ENCODE results near the gene CAPZA2. TPM values are rescaled to one million over a fixed set of nuclear protein-coding genes. Genes with fewer than 3 reads are reported as not detected.
"Not testable (repeated sequence)": the region's sequence is repeated elsewhere in the genome, so short reads cannot be mapped to it uniquely, and the experiment has no call there.

The CAPZA2 gene
- polyA plus RNA-seq, 2 of the 4 experiments (the other 2 are of a cell fraction) = 151 to 213 TPM

DNA sequence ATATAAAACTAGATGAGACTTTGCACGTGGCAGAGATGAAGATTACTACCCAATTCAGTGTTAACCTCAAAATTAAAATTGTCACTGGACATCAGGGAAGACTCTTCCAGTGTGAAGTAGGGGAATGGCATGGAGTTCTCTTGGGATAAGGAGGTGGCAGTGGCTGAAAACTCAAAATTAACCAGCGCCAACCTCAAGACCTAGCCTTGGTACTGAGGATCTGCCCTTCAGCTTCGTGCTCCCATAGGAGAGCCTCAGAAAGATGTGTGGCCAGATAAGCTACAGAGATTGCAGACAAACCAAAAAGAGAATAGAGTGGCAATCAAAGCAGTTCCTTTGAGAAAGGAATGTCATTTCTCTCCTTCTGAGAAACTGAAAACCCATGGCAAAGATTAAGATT lies 47.3 kb upstream of the CAPZA2 start:
- ATAC-seq (no peak), DNase-seq (ENCODE audit: low read depth in 1 of 2, low spot score in 1 of 2) (no peak), FAIRE-seq (no peak)
- no peak for TF ChIP-seq CHD2 (IDR thresholded peaks at IDR 0.05; ENCODE audit: low read length, partially characterized antibody)
- no peak for TF ChIP-seq PBX3 (IDR thresholded peaks at IDR 0.05)
- TF ChIP-seq PHF8 (IDR thresholded peaks at IDR 0.05; ENCODE audit: borderline replicate concordance, low read depth) = no peak
- no peak for TF ChIP-seq ESRRA (IDR thresholded peaks at IDR 0.05; ENCODE audit: borderline replicate concordance, low read length)
- no peak for TF ChIP-seq MAFK (IDR thresholded peaks at IDR 0.05; ENCODE audit: partially characterized antibody)
- TF ChIP-seq RNF2 (IDR thresholded peaks at IDR 0.05; ENCODE audit: borderline replicate concordance, low read depth) = no peak
- TF ChIP-seq, protein P1, sequence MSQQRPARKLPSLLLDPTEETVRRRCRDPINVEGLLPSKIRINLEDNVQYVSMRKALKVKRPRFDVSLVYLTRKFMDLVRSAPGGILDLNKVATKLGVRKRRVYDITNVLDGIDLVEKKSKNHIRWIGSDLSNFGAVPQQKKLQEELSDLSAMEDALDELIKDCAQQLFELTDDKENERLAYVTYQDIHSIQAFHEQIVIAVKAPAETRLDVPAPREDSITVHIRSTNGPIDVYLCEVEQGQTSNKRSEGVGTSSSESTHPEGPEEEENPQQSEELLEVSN (IDR thresholded peaks at IDR 0.05; ENCODE audit: borderline replicate concordance, low read depth) = no peak
- no peak for TF ChIP-seq POLR2A (IDR thresholded peaks at IDR 0.05; ENCODE audit: low read length)
- no peak for TF ChIP-seq SREBF2 (IDR thresholded peaks at IDR 0.05)
- no peak for TF ChIP-seq GATA3 (IDR thresholded peaks at IDR 0.05; ENCODE audit: borderline replicate concordance)
- Histone ChIP-seq H3K4me3 (no peak overlapping the region), H3K4me2 (no peak overlapping the region), H3K27ac (no peak overlapping the region), H3K9me3 (no peaks in the 10 kb centered on the region), H3K4me1 (peaks cover 36% of the 10 kb centered on the region)
- ChIA-PET CTCF (interaction anchor here (0.6 to 2.0 kb wide), 7 partner anchors 8 to 580 kb away, joined by 3 to 10 read pairs (median 3); no protein-coding TSS in a partner anchor), POLR2A (no interaction called here)
- 78% methylated on average over 3 of the region's 3 CpGs for WGBS (ENCODE audit: missing lambda C conversion rate)

- WGBS (ENCODE audit: missing lambda C conversion rate) = 82% methylated on average over 3 of the region's 3 CpGs
- CTCF ChIA-PET = interaction anchor here (0.8 to 3.0 kb wide), 3 partner anchors 10 to 229 kb away, joined by 3 to 9 read pairs (median 9); no protein-coding TSS in a partner anchor
- Histone ChIP-seq H3K4me1 (no peaks in the 10 kb centered on the region), H3K4me2 (no peak overlapping the region), H3K9me3 (no peaks in the 10 kb centered on the region), H3K4me3 (no peak overlapping the region), H3K27ac (no peak overlapping the region)
- POLR2A ChIA-PET = no interaction called here
- TF ChIP-seq ZC3H11A (IDR thresholded peaks at IDR 0.05) = peak; percentile 80
- no peak for TF ChIP-seq MYC (IDR thresholded peaks at IDR 0.05; ENCODE audit: borderline replicate concordance, low read length)
- TF ChIP-seq, protein P2, sequence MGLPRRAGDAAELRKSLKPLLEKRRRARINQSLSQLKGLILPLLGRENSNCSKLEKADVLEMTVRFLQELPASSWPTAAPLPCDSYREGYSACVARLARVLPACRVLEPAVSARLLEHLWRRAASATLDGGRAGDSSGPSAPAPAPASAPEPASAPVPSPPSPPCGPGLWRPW (IDR thresholded peaks at IDR 0.05) = no peak
- ATAC-seq = no peak
- no peak for FAIRE-seq
- no peak for DNase-seq (ENCODE audit: low read depth in 1 of 2, low spot score in 1 of 2)
Observed at GRCh38 chr7:116820149-116820548, 42.2 kb upstream of the CAPZA2 start.

GRCh38 chr7:116821647-116822046 lies 40.7 kb upstream of the CAPZA2 start:
- WGBS (ENCODE audit: missing lambda C conversion rate) = 72% methylated on average over 4 of the region's 4 CpGs
- H3K4me1 ChIP-seq; FAIRE-seq; H3K4me2 ChIP-seq; H3K4me3 ChIP-seq; ATAC-seq; H3K27ac ChIP-seq; CTCF ChIA-PET; POLR2A ChIA-PET; DNase-seq (ENCODE audit: low read depth in 1 of 2, low spot score in 1 of 2); H3K9me3 ChIP-seq: not testable (repeated sequence)

GRCh38 chr7:116824449-116824848 lies 37.9 kb upstream of the CAPZA2 start:
- FAIRE-seq (no peak), DNase-seq (ENCODE audit: low read depth in 1 of 2, low spot score in 1 of 2) (no peak), ATAC-seq (no peak)
- Histone ChIP-seq H3K4me1 (no peaks in the 10 kb centered on the region), H3K4me2 (no peak overlapping the region), H3K27ac (no peak overlapping the region), H3K9me3 (no peaks in the 10 kb centered on the region), H3K4me3 (no peak overlapping the region)
- TF ChIP-seq HDAC2 (IDR thresholded peaks at IDR 0.05) (no peak), HOXB5 (CRISPR knock-in tag; IDR thresholded peaks at IDR 0.05) (no peak)
- TF ChIP-seq, protein P1 (IDR thresholded peaks at IDR 0.05; ENCODE audit: borderline replicate concordance, low read depth) = no peak
- ChIA-PET POLR2A (no interaction called here), CTCF (interaction anchor here (1.2 kb wide), 1 partner anchor 14 kb away, joined by 3 read pairs; no protein-coding TSS in a partner anchor)

Measured in A549 (cell line).